ENCODE results near the gene TP53I11.

TP53I11 gene

GRCh38 chr11:44938066-44938691, 12.5 kb downstream of the TP53I11 start:
- DNase-seq: no peak

- DNase-seq: no peak
Observed at GRCh38 chr11:44936951-44937543, 13.6 kb downstream of the TP53I11 start.

DNA sequence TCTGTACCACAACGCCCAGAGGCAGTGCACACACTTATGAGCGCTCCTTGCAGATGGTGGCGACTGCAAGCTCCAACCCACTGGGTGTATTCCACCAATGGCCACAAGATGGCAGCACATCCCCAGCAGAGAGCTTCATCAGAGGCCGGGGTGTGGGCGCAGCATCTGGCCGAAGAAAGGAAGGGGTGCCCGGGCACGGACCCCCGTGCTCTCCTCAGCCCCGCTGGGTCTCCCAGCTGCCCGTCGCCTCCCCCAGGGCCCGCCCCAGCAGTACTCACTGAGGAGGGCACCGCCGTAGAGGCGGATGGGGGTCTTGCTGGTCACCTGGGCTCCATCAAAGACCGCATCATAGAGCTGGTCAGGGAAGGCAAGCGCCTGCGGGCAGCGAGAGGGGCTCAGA, 14.2 kb downstream of the TP53I11 start:
- peak; percentile 66 for DNase-seq

- DNase-seq: no peak
Observed at GRCh38 chr11:44934735-44935250, 15.9 kb downstream of the TP53I11 start.

- no peak for DNase-seq
Observed at GRCh38 chr11:44934110-44934509, 16.6 kb downstream of the TP53I11 start.

- DNase-seq: no peak
Observed at GRCh38 chr11:44931466-44931865, 19.2 kb downstream of the TP53I11 start.

DNA sequence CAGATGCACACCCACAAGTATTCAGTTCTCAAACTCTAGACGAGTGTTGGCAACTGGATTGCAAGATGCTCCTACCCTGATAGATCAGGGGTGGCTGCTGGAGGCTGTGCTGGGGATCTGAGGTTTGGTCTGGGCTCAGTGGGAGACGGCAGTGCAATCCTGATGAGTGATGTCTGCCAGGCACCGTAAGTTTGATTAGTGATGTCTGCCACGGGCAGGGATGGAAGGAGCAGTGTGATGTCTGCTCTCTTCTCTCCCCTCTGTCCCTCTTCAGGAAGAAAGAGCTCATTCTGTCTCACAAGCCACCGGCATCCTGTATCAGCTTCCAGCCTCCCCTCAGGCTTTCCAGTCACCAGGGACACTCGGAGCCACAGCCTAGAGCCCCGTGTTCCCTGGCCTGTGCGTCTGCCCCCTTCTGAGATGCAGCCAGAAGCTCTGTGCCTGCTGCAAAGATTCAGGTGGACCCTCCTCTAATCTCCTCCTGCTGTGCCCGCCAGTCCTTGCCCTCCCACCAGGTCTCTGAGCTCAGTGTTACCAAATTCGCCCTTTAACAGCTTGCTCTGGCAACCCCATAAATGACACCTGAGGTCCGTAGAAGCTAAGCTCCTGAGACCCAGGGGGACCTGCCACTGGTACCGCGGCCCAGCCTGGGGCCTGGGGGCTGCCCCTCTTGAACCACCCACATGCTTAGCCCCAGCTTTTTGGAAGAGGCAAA, 19.9 kb downstream of the TP53I11 start:
- no peak for DNase-seq

- no peak for DNase-seq
Observed at GRCh38 chr11:44928816-44929215, 21.9 kb downstream of the TP53I11 start.

- no peak for DNase-seq
Observed at GRCh38 chr11:44928144-44928543, 22.5 kb downstream of the TP53I11 start.

- DNase-seq: peak; percentile 73
Observed at GRCh38 chr11:44927174-44927661, 23.5 kb downstream of the TP53I11 start.

DNA sequence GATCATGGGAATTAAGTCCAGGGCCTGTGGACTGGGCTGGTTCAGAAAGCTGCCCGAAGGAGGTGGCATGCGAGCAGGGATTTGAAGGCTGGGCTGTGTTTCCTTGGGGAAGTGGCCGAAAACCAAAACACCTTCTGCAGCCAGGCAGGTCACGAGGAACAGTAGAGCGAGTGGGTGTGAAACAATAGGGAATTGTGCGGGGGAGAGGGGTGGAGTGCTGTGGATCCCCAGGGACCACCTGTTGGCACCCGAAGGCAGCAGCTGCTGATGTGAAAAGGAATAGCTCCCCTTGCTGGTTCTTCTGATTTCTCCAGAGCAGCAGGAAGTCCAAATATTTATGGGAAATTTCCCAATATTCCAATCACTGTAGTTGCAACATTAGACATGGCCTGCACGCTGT, 24.6 kb downstream of the TP53I11 start:
- no peak for DNase-seq

GRCh38 chr11:44923806-44924205, 26.9 kb downstream of the TP53I11 start:
- DNase-seq: no peak

GRCh38 chr11:44923115-44923514, 27.6 kb downstream of the TP53I11 start:
- DNase-seq: no peak

DNA sequence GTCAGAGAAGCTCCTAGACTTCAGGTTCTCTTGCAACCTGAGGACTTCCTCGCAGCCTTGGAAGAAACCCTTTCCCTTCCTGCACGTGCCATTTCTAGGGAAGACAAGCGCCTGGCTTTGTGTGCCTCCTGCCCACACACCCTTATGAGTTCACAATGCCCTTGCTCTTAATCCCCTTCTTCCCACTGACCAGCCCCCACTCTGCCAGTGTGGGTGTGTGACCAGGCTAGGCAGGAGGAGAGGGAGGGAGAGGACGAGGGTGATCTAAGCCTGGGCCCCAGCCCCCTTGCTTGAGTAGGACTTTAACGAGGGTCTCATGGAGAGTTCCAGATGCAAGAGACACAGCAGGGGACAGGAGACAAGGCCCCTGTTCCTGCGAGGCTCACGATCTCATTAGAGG, 30.2 kb downstream of the TP53I11 start:
- DNase-seq: no peak

GRCh38 chr11:44917741-44918140, 32.9 kb downstream of the TP53I11 start:
- no peak for DNase-seq

- no peak for DNase-seq
Observed at GRCh38 chr11:44916801-44917385, 33.8 kb downstream of the TP53I11 start.

DNA sequence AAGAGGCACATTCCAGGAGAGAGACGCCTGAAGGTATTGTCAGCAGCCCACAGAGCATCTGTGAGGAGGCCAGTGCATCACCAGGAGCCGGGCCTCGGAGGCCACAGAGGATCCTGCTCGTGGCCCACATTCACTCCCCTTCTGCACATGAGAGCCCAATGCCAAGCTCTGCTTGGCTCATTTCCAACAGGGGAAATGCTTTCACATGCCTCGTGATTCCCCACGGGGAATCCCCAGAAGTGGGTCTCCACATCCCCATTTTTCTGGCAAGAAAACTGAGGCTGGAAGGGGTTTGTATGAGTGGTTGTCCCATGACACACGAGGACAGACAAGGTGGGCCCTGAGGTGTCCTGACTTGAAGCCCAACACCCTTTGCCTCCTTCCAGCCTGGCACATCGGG, 34.4 kb downstream of the TP53I11 start:
- DNase-seq: no peak

DNA sequence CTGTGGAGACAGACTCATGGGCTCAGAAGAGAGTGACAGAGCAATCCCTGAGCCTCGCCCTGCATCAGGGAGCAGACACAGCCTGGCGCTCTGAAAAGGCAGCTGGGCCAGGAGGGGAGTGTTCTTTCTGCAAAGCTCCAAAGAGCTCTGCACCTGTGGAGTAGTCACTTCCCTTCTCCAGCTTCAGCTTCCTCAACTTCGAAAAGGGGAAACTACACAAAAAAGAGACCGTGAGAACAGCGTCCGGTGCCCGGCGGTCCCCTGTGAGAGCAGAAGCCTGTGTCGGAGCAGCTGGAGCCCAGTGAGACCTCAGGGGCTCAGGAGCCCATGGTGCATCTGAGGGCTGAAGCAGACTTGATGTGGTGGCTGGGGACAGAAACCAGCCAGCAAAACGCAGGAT, 35.1 kb downstream of the TP53I11 start:
- no peak for DNase-seq

DNA sequence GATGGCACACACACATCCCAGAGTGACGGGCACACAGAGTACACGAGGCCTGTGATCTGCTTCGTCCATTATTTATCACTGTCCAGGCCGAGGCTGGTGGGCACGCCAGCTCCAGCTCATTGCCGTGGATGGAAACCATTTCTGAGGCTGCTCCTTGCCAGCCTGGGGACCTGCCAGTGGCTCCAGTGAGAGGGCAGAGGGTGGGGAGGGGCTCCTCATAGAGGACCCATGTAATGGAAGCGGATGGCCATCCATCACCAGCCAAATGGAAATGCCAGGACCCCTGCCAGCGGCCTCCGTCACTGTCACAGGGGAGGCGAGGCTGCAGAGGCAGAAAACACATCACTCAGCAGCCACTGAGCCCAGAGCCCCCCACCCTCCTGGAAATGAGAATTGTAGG, 35.7 kb downstream of the TP53I11 start:
- no peak for DNase-seq

- DNase-seq: no peak
Observed at GRCh38 chr11:44914105-44914504, 36.6 kb downstream of the TP53I11 start.

- no peak for DNase-seq
Observed at GRCh38 chr11:44913502-44913901, 37.2 kb downstream of the TP53I11 start.

GRCh38 chr11:44912270-44912987, 38.3 kb downstream of the TP53I11 start:
- no peak for DNase-seq

Data from COR-L47 (cell line).